Osteoblast (primary cell): Measurements from ENCODE around the gene SHC2. TPM values are rescaled to one million over a fixed set of nuclear protein-coding genes. Genes with fewer than 3 reads are reported as not detected.
A peak's percentile ranks its signal among the peaks of the same experiment; 100 is the strongest.

Experiments used
- DNase-seq: peaks from one replicate; pipeline ENCODE4 v3.0.0; 2011; ENCODE audit warnings: low spot score, mixed read lengths; ENCODE audit not compliant: insufficient read length; ENCODE audit errors: missing footprints
- H2AFZ ChIP-seq: 2 replicates; pipeline ENCODE4 v1.6.0; 2011; ENCODE audit warnings: mild to moderate bottlenecking, low read length
- H3K27ac ChIP-seq: 2 replicates; pipeline ENCODE4 v1.5.1; 2011; ENCODE audit warnings: mild to moderate bottlenecking, low read depth, low read length, moderate library complexity
- H3K27me3 ChIP-seq: 2 replicates; pipeline ENCODE4 v1.6.0; 2012; ENCODE audit warnings: mild to moderate bottlenecking, control low read depth, inconsistent platforms, low read length, moderate library complexity; ENCODE audit not compliant: insufficient read depth
- H3K36me3 ChIP-seq: 2 replicates; pipeline ENCODE4 v1.5.1; 2011; ENCODE audit warnings: mild to moderate bottlenecking, low read length, control low read depth, moderate library complexity; ENCODE audit not compliant: insufficient read depth
- H3K4me1 ChIP-seq: 2 replicates; pipeline ENCODE4 v1.5.1; 2011; ENCODE audit warnings: mild to moderate bottlenecking, low read length, control low read depth, moderate library complexity; ENCODE audit not compliant: insufficient read depth
- H3K4me2 ChIP-seq: 2 replicates; pipeline ENCODE4 v1.6.0; 2011; ENCODE audit warnings: mild to moderate bottlenecking, low read length; ENCODE audit not compliant: insufficient read depth
- H3K4me3 ChIP-seq: fragments of 200-600 bp; sonication (generic); 3 replicates; pipeline ENCODE4 v1.5.1; 2012; ENCODE audit warnings: mild to moderate bottlenecking, low read length, inconsistent platforms; ENCODE audit not compliant: insufficient read depth
- H3K79me2 ChIP-seq: 2 replicates; pipeline ENCODE4 v1.6.0; 2012; ENCODE audit warnings: mild to moderate bottlenecking, low read length, control low read depth, inconsistent platforms; ENCODE audit not compliant: insufficient read depth
- H3K9me3 ChIP-seq: 2 replicates; pipeline ENCODE4 v1.5.1; 2011; ENCODE audit warnings: low read depth, low read length, control low read depth
- H4K20me1 ChIP-seq: 2 replicates; pipeline ENCODE4 v1.6.0; 2012; ENCODE audit warnings: mild to moderate bottlenecking, low read length, control low read depth; ENCODE audit not compliant: insufficient read depth
- total RNA-seq: library from RNA; depleted of rRNA; stranded (reverse); fragments of >200 nt; gene quantifications from 2 replicates; pipeline ENCODE4 v1.2.3, GENCODE V29; 2012
- TF ChIP-seq, protein P1 (sequence below): IDR thresholded peaks from 2 replicates; pipeline ENCODE4 v1.5.1; 2011; ENCODE audit warnings: mild to moderate bottlenecking, low read depth, low read length, moderate library complexity; ENCODE audit errors: extremely low read depth

SHC2 gene
- total RNA-seq, 1 donor: 0.36 TPM

DNA sequence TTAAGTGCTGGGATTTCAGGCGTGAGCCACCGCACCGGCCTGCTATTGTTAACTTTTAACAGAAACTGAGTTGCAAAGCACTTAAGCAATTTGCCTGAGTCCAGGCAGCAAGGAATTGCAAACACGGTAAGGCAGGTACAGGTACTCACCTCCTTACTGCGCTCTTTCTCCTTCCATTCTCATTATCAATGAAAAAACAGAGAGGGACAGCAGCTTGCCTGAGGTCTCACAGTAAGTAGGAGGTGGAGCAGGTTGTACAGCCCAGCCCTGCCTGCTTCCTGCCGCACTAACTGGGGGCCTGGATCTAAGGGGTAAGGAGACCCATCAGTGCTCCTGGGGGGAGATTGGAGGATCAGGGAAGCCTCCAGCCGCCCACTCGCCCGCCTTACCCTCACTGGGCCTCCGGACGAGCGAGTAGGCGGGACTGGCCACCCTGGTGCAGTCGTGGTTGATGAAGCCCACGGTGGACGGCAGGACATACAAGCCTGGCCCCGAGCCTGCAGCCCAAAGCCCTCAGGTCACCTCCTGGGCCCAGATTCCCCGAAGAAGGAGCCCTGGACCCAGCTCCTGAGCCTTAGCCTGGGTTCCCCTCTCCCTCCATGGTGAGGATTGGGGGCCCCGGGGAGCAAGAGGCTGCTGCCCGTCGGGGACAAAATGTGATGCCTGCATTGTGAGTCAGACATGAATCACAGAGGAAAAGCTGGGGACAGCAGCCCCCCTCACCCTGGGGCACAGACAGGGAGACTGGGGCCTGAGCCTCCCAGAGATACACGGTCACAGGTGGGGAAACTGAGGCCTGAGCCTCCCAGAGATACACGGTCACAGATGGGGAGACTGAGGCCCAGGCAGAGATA, 11.4 kb upstream of the SHC2 start:
- Histone ChIP-seq H3K36me3 (no peaks in the 10 kb centered on the region), H3K4me2 (no peak overlapping the region), H3K27me3 (peaks cover 4% of the 10 kb centered on the region), H4K20me1 (no peaks in the 10 kb centered on the region), H3K79me2 (no peaks in the 10 kb centered on the region), H3K27ac (no peak overlapping the region), H3K4me3 (no peak overlapping the region), H3K4me1 (peaks cover 8% of the 10 kb centered on the region), H2AFZ (no peak overlapping the region), H3K9me3 (no peaks in the 10 kb centered on the region)
- TF ChIP-seq, protein P1, sequence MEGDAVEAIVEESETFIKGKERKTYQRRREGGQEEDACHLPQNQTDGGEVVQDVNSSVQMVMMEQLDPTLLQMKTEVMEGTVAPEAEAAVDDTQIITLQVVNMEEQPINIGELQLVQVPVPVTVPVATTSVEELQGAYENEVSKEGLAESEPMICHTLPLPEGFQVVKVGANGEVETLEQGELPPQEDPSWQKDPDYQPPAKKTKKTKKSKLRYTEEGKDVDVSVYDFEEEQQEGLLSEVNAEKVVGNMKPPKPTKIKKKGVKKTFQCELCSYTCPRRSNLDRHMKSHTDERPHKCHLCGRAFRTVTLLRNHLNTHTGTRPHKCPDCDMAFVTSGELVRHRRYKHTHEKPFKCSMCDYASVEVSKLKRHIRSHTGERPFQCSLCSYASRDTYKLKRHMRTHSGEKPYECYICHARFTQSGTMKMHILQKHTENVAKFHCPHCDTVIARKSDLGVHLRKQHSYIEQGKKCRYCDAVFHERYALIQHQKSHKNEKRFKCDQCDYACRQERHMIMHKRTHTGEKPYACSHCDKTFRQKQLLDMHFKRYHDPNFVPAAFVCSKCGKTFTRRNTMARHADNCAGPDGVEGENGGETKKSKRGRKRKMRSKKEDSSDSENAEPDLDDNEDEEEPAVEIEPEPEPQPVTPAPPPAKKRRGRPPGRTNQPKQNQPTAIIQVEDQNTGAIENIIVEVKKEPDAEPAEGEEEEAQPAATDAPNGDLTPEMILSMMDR: no peak
- peak; percentile 88 for DNase-seq

- TF ChIP-seq, protein P1: no peak
- Histone ChIP-seq H3K27ac (no peak overlapping the region), H3K9me3 (no peaks in the 10 kb centered on the region), H3K79me2 (no peaks in the 10 kb centered on the region), H3K4me1 (peaks cover 8% of the 10 kb centered on the region), H3K27me3 (peaks cover 4% of the 10 kb centered on the region), H2AFZ (no peak overlapping the region), H3K4me3 (no peak overlapping the region), H4K20me1 (no peaks in the 10 kb centered on the region), H3K4me2 (no peak overlapping the region), H3K36me3 (no peaks in the 10 kb centered on the region)
- no peak for DNase-seq
These were observed 9.9 kb upstream of the SHC2 start for GRCh38 chr19:470701-471100.

DNA sequence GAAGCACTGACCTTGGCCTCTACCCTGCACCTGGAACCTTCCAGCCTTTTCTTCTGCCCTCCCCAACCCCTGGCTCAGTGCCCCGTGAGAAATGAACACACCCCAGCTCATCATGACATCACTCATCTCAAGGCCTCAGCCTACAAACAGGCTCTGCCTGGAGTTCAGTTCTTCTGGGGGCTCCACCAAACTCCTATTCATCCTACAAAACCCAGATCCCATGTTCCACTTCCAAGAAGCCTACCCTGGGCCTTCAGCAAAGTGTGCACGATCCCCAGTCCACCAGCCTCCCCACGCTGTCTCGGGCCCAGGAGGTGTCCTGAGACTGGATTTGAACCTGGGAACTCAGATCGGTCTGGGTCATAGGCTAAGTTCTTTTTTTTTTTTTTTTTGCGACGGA, 9.0 kb upstream of the SHC2 start:
- no peak overlapping the region for H2AFZ ChIP-seq
- no peaks in the 10 kb centered on the region for H3K27me3 ChIP-seq
- no peaks in the 10 kb centered on the region for H4K20me1 ChIP-seq
- H3K27ac ChIP-seq: no peak overlapping the region
- no peaks in the 10 kb centered on the region for H3K36me3 ChIP-seq
- no peaks in the 10 kb centered on the region for H3K79me2 ChIP-seq
- TF ChIP-seq, protein P1: no peak
- no peak overlapping the region for H3K4me2 ChIP-seq
- H3K4me1 ChIP-seq: peaks cover 8% of the 10 kb centered on the region
- H3K9me3 ChIP-seq: no peaks in the 10 kb centered on the region
- DNase-seq: no peak
- H3K4me3 ChIP-seq: no peak overlapping the region

DNA sequence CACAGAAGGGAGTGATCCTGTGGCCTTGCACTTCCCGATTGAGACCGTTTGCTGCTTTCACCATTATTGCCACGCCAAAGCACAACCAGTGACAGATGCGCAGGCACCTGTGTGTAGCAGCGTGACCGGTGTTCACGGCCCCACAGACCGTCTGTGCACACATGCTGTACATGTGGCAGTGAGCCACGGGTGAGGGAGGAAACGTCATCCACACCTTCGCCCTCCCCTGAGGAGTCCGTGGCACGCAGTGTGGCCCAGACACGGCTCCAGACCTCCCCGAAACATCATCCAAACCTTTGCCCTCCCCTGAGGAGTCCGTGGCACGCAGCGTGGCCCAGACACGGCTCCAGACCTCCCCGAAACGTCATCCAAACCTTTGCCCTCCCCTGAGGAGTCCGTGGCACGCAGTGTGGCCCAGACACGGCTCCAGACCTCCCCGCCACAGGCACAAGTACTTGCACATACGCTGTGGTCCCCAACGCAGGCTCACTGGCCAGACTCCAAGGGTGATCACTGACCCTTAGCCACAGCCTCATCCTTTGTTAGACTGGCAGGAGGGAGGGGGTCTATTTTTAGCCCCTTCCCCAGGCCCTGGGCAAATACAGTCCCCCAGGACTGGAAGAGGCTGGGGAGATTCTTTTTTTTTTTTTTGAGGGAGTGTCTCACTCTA, 7.9 kb upstream of the SHC2 start:
- Histone ChIP-seq H3K79me2 (no peaks in the 10 kb centered on the region), H2AFZ (no peak overlapping the region), H3K36me3 (no peaks in the 10 kb centered on the region), H3K4me1 (peaks cover 3% of the 10 kb centered on the region), H3K4me3 (no peak overlapping the region), H3K27ac (no peak overlapping the region), H3K27me3 (no peaks in the 10 kb centered on the region), H3K9me3 (no peaks in the 10 kb centered on the region), H3K4me2 (no peak overlapping the region), H4K20me1 (no peaks in the 10 kb centered on the region)
- TF ChIP-seq, protein P1: no peak
- no peak for DNase-seq
